ENCODE measurements around the gene NELL1.
"Not testable (repeated sequence)": the region's sequence is repeated elsewhere in the genome, so short reads cannot be mapped to it uniquely, and the experiment has no call there.

NELL1 gene

DNA sequence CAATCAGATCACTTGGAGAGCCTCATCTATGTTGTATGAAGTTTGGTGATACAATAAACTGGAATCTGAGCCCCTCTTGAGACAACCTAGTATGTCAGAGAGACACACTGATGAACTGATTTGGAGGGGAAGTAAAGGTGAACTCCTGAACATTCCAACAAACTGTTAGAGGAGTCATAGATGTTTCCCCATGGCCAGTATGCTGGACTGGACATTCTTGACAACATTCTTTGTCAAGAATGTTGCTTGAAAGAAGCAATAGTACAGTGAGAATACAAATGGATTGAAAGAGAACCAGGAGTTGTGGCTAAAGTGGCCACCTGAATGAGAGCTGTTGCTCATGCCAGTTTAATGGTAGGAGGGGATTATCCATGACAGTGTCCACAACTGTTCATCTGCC is 588.1 kb downstream of the NELL1 start:
- DNase-seq = no peak

DNA sequence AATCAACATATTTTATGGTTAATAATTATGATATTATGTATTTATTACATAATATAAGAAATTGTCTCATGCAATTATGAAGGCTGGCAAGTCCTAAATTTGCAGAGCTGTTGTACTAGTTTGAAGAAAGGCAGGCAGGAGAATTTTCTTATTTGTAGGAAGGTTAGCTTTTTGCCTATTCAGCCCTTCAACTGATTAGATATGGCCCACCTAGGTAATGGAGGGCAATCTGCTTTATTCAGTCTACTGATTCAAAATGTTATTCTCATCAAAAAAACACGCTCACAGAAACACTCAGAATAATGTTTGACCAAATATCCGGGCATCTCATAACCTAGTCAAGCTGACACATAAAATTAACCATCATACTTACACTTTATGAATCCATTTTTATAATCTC is 589.0 kb downstream of the NELL1 start:
- DNase-seq = no peak

DNA sequence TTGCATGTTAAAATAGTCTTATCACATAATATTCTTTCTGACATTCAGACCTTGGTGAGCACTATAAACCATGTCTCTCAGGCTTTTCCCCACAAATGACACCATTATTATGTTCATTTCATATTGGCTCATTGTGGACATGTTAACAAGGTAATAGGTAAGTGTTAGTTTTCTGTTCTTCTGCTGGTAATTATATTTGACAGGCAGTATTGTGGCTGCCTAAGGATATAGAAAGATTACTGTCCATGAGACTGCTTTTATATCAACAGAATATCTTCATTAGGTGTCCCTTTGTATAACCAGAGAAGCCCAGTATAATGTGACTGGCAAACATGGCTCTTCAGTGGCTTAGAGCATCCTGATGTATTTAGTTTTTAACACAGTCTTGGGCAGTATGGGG is 590.7 kb downstream of the NELL1 start:
- DNase-seq = no peak

DNA sequence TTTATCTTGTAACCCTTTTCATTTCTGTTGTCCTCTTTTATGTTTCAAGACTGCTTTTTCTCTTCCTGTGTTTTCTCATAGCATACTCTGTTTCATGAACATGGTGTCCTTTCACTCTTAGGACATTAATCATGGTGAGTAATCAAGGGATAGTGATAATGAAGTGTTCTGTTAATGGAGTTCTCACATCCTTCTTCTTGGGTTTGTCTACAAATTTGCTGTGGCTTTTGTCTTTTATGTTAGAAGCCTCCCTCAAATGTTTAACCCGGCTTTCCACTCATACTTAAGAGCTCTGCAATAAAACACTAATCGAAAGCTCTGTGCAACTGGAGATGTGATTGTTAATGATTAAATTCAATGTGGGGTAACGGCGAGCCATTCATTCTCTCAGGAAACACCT is 593.6 kb downstream of the NELL1 start:
- DNase-seq = no peak

DNA sequence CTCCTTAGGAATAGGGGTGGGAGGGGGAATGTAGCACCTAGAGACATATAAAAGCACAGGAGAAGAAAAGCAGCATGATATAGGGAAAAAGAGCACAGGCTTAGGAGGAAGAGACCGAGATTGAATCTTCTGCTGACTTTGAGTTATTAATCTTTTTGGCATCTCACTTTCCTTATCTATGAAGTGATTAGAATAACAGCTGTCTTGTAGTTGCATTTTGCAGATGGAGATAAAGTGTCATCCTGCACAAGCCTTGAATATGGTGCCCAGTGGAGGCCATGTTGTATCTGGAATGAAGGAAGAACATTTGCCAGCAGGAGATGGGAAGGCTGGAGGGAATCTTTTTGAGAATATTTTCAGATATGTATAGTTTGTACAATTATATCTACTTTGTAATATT is 594.7 kb downstream of the NELL1 start:
- DNase-seq = no peak

DNA sequence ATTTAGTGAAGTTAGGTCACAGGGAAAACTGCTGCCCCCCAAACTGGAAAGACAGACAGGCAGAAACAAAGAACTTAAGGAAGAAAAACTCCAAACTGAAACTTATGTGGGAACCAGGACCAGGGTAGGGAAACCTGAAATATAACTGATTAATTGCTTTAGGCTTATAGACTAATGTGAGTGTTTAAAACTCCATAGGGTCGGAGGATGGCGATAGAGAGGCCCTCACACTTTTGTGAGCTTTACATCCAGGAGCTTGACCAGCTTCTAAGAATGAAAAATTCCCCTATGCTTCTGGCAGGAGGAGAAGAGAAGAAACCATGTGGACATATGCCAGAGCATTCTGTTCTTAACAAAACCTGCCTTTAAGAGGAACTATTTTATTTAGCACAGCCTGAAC is 598.6 kb downstream of the NELL1 start:
- DNase-seq = no peak

DNA sequence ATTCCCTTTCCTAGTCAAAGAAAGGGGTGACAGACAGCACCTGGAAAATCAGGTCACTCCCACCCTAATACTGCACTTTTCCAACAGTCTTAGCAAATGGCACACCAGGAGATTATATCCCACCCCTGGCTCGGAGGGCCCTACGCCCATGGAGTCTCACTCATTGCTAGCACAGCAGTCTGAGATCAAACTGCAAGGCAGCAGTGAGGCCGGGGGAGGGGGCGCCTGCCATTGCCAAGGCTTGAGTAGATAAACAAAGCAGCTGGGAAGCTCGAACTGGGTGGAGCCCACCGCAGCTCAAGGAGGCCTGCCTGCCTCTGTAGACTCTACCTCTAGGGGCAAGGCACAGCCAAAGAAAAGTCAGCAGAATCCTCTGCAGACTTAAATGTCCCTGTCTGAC is 602.8 kb downstream of the NELL1 start:
- not testable (repeated sequence) for DNase-seq

DNA sequence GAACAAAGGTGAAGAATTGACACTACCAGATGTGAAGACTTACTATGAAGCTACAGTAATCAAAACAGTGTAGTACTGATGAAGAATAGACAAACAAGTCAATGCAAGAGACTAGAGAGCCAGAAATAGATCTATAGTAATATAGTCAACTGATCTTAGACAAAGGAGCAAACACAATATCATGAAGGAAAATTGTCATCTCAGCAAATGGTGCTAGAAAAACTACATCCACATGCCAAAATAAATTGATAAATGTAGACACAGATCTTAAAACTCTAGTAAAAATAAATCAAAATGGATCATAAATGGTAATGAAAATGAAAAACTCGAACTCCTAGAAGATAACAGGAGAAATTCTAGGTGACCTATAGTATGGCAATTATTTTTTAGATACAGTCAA is 609.5 kb downstream of the NELL1 start:
- DNase-seq = no peak

DNA sequence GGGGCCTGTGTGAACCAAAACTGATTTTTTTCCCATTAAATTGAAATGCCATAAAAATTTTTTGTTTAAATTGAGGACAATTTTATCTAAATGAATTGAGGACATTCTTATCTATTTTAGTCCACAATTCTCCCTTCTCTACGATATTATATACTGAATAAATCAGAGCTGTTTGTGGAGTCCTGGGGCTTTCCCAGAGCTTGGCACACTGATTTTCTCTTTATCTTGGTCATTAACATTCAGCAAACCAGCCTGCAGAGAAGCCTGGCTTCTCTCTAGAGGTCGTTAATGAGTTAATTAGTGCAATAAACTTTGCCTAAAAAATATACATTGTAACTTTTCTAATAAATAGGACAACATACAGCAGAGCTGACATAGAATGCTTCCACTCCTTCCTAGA is 615.7 kb downstream of the NELL1 start:
- no peak for DNase-seq

DNA sequence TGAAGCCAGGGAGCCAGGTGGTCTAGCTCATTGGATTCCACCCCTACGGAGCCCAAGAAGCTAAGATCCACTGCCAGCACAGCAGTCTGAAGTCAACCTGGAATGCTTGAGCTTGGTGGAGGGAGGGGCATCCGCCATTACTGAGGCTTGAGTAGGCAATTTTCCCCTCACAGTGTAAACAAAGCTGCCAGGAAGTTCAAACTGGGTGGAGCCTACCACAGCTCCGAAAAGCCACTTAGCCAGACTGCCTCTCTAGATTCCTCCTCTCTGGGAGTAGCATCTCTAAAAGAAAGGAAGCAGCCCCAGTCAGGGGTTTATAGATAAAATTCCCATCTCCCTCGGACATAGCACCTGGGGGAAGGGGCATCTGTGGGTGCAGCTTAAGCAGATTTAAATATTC is 620.3 kb downstream of the NELL1 start:
- no peak for DNase-seq

DNA sequence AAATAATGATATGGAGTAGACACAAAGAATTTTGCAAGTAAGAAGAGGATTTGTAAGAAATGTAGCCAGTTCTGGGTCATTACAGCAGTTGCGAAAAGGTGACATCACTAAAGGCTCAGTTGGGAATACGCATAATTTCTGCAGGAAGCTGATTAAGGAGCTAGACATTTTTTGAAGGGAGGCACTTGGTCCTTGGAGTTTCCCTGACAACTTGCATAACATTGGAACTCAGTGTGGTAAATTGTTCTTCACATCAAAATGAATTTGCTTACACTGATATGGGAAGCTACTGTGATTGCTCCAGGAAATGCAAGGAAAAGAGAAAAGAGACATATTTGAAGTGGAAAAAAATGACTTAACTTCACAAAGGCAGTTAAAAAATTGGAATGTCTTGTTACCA is 626.1 kb downstream of the NELL1 start:
- DNase-seq = no peak

DNA sequence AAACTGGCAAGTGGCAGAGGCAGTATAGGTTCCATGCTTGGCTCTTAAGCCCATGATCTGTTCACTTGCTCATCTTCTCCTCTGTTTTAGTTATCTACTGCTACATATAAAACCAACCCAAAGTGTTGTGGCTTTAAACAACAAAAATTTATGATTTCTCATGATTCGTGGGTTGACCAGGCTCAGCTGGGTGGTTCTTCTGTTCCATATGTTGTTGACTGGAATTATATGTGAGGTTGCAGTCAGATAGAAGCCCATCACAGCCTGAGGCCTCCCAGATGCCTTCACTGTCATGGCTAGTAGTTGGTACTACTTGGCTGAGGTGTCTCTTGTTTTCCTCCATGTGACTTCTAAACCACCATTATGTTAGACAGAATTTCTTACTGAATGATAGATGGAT is 632.6 kb downstream of the NELL1 start:
- no peak for DNase-seq

DNA sequence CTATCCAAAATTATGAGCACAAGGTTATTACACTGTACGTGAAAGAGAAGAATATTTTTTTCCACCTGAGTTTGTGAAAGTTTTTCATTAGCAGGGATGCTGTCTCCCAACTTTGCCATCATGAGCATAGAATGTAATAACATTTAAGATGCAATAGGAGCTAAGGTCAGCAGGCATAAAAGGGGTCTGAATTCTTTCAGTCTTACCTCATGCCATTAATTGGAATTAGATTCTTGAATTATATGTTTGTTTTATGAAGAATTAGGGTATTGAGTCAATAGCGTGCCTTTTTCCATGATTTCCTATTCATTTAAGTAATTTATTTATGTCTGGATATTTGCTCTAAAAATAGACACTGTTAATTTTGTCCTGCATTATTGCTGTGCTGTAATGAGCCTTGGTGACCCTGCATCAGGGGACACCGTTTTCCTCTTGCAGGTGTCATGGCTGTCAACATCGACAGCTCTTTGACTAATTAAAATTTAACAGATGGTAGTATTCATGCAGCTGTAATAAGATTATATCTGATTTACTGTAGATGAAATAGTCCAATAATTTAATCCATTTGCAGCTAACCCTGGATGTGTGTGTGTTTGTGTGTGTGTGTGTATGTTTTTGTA is 637.5 kb downstream of the NELL1 start:
- DNase-seq = no peak

DNA sequence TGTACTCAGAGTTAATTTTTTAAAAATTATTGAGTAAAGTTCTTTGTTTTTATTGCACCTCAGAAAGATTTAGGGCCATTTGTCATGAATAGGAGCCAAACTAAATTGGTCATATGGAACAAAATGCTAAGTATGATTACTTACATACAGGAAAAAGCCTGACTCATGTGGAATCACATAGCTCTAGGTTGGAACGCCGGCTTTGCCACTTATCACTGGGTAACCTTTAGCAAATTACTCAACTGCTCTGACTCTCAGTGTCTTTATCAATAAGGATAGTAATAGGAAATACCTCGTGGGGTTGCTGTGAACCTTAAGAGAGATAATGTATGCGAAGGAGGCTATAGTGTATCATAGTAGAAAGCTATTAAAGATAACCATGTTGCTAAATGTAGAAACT is 638.5 kb downstream of the NELL1 start:
- DNase-seq = no peak

DNA sequence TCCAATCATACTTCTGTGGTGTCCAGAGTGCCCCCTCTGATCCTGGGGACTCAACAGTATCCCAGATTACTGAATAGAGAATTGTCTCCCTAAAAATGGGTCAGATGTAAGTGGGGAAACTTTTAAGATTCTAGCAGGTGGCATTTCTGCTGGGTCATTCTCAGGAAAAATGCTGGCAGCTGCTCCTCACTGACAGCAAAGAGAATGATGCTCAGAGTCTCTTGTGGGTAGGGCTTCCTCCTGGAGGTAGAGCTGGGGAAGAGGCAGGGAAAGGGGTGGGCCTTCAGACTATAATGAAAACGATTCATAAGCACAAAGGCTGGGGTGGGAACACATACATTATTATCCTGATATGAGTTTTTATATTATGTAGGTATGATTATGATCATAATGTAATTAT is 647.2 kb downstream of the NELL1 start:
- no peak for DNase-seq

DNA sequence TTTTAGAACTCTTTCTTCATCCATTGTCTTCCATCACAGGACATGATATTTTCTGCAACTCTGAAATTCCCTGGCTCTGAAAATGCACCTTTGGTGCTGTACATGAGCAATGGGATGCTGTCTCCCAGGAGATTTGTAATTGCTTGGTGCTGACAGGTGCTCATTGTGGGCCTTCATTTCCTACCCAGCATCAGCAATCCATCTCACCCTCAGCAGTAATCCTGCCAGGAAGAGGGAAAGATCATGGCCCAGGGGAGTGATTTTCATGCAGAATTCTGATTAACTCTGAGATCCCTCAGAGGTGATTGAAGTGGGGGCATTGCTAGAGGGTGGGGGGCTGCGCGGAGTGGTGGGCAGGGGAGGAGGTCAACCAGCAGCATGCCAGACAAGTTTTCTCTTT is 651.7 kb downstream of the NELL1 start:
- DNase-seq = no peak

DNA sequence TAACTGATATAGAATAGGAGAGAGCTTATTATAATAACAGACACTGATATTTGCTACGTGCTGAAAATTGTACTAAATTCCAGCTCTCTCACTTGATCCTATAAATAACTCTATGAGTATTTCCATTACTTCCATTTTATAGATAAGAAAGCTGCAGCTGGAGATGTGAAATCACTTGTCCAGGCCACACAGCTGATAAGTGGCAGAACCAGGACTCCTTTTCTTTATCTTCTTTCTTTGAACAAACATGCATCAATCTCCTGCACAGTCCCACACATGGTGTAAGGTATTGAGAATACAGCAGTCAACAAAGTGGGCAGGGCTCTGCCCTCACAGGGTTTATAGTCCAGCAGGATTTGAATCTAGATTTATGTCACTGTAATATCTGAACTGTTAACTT is 652.1 kb downstream of the NELL1 start:
- DNase-seq = no peak

DNA sequence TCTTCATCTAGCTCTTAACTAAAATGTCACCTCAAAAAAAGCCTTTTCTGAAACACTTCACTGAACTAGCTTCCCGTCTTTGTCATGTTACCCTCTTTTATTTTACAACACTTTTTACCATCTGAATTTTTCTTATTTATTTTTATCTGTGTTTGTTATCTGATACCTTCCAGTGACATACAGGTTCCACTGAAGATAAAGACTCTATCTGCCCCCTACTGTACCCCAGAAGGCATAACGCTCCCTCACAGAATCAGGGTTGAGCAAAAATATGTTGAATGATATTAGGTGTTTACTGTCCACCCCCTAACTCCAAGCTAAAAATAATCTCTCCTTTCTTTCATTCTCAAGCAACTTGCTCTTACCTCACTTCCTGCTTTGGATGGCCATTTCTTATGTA is 654.2 kb downstream of the NELL1 start:
- no peak for DNase-seq

DNA sequence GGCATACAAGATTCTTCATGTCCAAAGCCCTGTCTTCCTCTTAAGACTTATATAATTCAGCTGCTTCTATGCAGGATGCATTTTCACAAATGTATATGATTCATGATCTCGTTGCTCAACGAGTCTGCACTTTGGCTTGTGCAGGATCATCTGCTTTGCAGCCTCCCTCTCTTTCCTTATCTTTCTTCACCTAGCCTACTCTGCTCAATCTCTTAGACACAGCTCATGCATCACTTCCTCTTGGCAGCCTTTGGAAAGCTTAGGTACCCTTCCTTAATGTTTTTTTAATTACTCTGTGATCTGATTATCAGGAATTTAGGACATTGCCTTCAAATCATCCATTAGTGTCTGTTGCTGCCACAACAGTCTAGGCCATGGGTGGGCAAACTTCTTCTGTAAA is 673.8 kb downstream of the NELL1 start:
- no peak for DNase-seq

DNA sequence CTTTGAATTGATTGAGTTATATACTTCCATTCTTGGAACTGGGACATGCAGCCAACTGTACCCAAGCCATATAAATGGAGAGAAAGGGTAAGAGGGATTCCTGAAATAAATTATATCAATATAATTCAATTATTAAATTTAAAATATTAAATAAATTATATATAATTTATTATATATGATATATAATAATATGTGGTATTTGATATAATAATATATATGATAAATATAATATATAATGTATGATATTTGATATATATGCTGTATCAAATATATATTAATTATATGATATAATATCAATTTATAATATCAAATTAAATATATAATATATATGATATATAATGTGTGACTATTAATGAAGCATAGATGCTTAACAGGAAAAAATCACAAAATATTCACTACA is 677.0 kb downstream of the NELL1 start:
- DNase-seq = no peak

DNA sequence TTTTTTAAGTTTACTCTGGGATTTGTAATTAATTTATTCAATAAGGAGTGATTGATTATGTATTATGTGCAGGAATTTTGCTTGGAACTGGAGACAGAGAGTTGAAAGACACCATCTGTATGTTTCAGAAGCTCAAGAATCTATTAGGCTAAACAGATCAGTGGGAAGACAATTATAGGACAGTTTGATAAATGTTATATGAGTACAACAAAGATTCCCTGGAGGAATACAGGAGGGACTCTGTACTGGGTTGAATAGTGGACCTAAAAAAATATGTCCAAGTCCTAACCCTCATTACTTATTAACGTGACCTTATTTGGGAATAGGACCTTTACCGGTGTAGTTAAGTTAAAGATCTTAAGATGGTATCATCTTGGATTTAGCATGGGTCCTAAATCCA is 681.2 kb downstream of the NELL1 start:
- DNase-seq = no peak

DNA sequence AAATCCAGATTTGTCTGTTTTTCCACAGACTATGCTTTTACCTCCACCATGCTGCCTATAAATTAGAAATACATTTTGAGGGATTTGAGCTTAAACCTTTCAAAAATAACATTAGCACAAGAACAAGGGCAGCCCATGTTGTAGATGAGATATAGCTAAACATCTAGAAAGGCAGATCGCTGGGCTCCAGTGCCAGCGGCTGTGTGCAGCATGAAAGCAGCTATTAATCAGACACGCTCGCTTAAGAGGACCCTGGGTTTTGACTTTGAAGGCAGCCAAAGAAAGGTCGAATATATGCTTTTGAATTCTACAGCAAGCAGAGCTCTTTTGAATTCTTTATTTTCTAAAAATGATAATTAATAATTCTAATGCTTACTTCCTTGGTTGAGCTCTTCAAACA is 684.0 kb downstream of the NELL1 start:
- DNase-seq = no peak

DNA sequence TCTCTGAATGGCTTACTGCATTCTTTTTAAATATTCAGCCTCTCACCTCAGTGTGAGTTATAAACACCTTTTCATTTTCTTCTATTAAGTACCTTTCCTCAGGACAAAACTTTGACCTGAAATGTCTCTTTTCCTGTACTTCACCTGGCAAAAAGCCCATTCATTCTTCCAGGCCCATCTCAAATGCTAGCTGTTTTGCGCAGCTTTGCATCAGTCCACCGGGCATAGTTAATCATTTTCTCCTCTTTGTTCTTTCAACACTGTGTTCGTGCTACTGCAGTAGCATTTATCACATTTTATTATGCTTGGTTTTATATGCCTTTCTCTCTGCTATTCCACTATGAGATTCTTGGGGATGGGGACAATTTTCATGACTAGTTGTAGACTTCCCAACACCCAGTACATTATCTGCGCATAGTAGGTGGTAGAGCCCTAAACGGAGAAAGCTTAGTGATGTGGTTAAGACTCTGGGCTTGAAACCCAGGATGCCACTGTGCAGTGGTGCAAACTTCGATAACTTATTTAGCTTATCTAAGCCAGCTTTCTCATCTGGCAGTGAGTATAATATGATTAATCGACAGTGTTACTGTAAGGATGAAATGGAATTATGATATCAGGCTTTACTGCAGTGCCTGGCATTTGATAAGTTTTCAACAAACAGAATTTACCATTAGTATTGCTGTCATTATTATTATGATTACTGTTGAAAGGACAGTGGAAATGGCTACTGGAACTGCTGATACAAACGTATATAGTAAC is 695.7 kb downstream of the NELL1 start:
- no peak for DNase-seq

DNA sequence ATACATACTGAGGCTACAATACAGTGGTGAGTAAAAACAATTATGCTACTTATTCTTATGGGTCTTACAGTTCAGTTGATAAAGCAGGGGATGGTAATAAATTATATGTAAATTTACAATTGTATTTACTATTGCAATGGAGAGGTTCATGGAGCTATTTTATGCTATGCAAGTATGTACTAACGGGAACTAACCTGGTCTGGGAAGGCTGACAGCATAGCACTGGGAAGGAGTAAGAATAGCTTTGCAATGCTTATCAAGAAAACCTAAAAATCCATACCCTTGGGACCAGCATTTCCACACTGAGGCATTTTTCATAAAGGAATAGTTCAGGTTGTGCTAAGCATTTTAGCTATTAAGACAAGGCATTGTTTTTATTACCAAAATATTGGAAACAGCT is 700.6 kb downstream of the NELL1 start:
- DNase-seq = no peak

DNA sequence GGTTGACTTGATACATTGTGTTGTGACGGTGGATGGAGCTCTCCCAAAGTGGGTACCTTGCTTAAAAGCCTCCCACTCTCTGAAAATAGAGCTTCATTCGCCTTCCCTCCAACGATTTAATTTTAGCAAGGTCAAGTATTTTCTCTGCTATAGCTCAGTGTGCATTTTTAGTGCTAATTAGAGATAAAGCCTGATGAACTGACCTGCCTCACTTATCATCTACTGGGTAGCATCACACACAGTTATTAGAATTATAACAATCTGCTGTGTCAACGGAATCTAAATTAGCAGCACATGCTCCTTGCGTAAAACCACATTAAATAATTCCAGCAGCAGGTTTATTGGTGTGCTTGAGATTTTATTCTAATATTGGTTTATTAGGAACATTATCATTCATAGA is 701.7 kb downstream of the NELL1 start:
- no peak for DNase-seq

All from activated CD4-positive, alpha-beta T cell treated with anti-CD3 and anti-CD28 coated beads for 4 hours (primary cell).